ENCODE measurements around the gene LRP2. TPM values are rescaled to one million over a fixed set of nuclear protein-coding genes. Genes with fewer than 3 reads are reported as not detected.

The LRP2 gene
- total RNA-seq, 1 experiment from 2014 or later, result 0.59 TPM

DNA sequence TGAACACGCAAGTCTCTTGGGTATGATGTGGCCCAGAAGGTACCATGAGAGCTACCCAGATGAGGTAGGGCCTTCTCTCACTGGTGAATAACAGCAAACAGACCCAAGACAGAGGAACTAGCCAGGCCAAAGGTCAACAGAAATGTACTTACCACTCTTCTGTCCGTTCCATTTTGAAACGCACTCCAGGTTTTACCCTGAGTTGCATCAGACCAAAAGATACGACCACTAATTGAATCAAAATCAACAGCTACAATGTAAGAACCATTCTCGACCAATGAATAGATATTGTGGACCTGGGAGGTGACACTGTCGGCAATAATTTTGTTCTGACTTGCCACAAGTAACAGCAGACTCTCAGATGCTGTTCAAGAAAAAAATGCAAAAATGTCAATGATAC is 124.4 kb downstream of the LRP2 start:
- Mint-ChIP-seq H3K27ac (no peak overlapping the region), H3K36me3 (no peaks in the 10 kb centered on the region), H3K27me3 (ENCODE audit: low read depth) (no peaks in the 10 kb centered on the region), H3K4me1 (no peaks in the 10 kb centered on the region), H3K9me3 (no peaks in the 10 kb centered on the region), H3K4me3 (no peak overlapping the region)
- ATAC-seq (no peak), DNase-seq (ENCODE audit: low spot score) (no peak)
- TF ChIP-seq ELF4 (CRISPR knock-in tag; IDR thresholded peaks at IDR 0.05; ENCODE audit: low read depth) (no peak), NR2C2 (CRISPR knock-in tag; IDR thresholded peaks at IDR 0.05) (no peak), JUN (CRISPR knock-in tag; IDR thresholded peaks at IDR 0.05) (no peak), SOX15 (CRISPR knock-in tag; IDR thresholded peaks at IDR 0.05) (no peak), MXD4 (CRISPR knock-in tag; IDR thresholded peaks at IDR 0.05; ENCODE audit: borderline replicate concordance) (no peak), FOXK1 (CRISPR knock-in tag; IDR thresholded peaks at IDR 0.05) (no peak), GTF2I (CRISPR knock-in tag; conservative IDR thresholded peaks at IDR 0.05) (no peak), ZNF671 (CRISPR knock-in tag; IDR thresholded peaks at IDR 0.05) (no peak)
- TF ChIP-seq, protein P1, sequence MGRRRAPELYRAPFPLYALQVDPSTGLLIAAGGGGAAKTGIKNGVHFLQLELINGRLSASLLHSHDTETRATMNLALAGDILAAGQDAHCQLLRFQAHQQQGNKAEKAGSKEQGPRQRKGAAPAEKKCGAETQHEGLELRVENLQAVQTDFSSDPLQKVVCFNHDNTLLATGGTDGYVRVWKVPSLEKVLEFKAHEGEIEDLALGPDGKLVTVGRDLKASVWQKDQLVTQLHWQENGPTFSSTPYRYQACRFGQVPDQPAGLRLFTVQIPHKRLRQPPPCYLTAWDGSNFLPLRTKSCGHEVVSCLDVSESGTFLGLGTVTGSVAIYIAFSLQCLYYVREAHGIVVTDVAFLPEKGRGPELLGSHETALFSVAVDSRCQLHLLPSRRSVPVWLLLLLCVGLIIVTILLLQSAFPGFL (CRISPR knock-in tag; IDR thresholded peaks at IDR 0.05; ENCODE audit: borderline replicate concordance), result no peak
- TF ChIP-seq, protein P2, sequence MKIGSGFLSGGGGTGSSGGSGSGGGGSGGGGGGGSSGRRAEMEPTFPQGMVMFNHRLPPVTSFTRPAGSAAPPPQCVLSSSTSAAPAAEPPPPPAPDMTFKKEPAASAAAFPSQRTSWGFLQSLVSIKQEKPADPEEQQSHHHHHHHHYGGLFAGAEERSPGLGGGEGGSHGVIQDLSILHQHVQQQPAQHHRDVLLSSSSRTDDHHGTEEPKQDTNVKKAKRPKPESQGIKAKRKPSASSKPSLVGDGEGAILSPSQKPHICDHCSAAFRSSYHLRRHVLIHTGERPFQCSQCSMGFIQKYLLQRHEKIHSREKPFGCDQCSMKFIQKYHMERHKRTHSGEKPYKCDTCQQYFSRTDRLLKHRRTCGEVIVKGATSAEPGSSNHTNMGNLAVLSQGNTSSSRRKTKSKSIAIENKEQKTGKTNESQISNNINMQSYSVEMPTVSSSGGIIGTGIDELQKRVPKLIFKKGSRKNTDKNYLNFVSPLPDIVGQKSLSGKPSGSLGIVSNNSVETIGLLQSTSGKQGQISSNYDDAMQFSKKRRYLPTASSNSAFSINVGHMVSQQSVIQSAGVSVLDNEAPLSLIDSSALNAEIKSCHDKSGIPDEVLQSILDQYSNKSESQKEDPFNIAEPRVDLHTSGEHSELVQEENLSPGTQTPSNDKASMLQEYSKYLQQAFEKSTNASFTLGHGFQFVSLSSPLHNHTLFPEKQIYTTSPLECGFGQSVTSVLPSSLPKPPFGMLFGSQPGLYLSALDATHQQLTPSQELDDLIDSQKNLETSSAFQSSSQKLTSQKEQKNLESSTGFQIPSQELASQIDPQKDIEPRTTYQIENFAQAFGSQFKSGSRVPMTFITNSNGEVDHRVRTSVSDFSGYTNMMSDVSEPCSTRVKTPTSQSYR (CRISPR knock-in tag; IDR thresholded peaks at IDR 0.05), result no peak
- TF ChIP-seq, protein P3, sequence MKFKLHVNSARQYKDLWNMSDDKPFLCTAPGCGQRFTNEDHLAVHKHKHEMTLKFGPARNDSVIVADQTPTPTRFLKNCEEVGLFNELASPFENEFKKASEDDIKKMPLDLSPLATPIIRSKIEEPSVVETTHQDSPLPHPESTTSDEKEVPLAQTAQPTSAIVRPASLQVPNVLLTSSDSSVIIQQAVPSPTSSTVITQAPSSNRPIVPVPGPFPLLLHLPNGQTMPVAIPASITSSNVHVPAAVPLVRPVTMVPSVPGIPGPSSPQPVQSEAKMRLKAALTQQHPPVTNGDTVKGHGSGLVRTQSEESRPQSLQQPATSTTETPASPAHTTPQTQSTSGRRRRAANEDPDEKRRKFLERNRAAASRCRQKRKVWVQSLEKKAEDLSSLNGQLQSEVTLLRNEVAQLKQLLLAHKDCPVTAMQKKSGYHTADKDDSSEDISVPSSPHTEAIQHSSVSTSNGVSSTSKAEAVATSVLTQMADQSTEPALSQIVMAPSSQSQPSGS (CRISPR knock-in tag; IDR thresholded peaks at IDR 0.05; ENCODE audit: borderline replicate concordance, low read depth), result no peak
- TF ChIP-seq, protein P4, sequence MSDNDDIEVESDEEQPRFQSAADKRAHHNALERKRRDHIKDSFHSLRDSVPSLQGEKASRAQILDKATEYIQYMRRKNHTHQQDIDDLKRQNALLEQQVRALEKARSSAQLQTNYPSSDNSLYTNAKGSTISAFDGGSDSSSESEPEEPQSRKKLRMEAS (CRISPR knock-in tag; IDR thresholded peaks at IDR 0.05), result no peak
- ChIA-PET POLR2A (no interaction called here), CTCF (interaction anchor here (1.1 kb wide), 1 partner anchor 160 kb away, joined by 3 read pairs; no protein-coding TSS in a partner anchor)

DNA sequence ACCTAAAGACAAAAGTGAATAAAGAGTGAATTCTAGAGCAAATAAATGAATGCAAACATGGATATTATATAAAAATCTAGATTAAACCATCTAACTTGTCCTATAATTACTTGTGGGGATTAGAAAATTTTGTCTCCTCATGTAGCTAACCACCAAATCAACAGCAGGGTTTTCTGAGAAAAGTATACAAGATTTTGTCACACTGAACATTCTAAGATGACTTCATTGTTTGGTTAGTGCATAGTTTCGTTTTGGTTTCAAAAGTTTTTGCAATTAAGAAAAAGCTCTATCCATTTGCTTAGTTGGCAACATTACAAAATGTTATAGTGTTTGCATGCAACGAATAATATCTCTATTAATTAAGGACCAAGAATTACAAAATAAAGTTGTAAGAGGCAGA is 125.0 kb downstream of the LRP2 start:
- H3K4me3 Mint-ChIP-seq, result no peak overlapping the region
- CTCF ChIA-PET, result no interaction called here
- H3K27me3 Mint-ChIP-seq (ENCODE audit: low read depth), result no peaks in the 10 kb centered on the region
- TF ChIP-seq MXD4 (CRISPR knock-in tag; IDR thresholded peaks at IDR 0.05; ENCODE audit: borderline replicate concordance) (no peak), JAZF1 (CRISPR knock-in tag; IDR thresholded peaks at IDR 0.05) (no peak), OVOL2 (CRISPR knock-in tag; IDR thresholded peaks at IDR 0.05; ENCODE audit: borderline replicate concordance) (no peak)
- TF ChIP-seq, protein P5, sequence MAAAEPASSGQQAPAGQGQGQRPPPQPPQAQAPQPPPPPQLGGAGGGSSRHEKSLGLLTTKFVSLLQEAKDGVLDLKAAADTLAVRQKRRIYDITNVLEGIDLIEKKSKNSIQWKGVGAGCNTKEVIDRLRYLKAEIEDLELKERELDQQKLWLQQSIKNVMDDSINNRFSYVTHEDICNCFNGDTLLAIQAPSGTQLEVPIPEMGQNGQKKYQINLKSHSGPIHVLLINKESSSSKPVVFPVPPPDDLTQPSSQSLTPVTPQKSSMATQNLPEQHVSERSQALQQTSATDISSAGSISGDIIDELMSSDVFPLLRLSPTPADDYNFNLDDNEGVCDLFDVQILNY (CRISPR knock-in tag; IDR thresholded peaks at IDR 0.05), result no peak
- TF ChIP-seq, protein P6, sequence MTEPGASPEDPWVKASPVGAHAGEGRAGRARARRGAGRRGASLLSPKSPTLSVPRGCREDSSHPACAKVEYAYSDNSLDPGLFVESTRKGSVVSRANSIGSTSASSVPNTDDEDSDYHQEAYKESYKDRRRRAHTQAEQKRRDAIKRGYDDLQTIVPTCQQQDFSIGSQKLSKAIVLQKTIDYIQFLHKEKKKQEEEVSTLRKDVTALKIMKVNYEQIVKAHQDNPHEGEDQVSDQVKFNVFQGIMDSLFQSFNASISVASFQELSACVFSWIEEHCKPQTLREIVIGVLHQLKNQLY (CRISPR knock-in tag; IDR thresholded peaks at IDR 0.05), result no peak
- TF ChIP-seq, protein P7, sequence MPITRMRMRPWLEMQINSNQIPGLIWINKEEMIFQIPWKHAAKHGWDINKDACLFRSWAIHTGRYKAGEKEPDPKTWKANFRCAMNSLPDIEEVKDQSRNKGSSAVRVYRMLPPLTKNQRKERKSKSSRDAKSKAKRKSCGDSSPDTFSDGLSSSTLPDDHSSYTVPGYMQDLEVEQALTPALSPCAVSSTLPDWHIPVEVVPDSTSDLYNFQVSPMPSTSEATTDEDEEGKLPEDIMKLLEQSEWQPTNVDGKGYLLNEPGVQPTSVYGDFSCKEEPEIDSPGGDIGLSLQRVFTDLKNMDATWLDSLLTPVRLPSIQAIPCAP (CRISPR knock-in tag; IDR thresholded peaks at IDR 0.05), result no peak
- TF ChIP-seq, protein P8, sequence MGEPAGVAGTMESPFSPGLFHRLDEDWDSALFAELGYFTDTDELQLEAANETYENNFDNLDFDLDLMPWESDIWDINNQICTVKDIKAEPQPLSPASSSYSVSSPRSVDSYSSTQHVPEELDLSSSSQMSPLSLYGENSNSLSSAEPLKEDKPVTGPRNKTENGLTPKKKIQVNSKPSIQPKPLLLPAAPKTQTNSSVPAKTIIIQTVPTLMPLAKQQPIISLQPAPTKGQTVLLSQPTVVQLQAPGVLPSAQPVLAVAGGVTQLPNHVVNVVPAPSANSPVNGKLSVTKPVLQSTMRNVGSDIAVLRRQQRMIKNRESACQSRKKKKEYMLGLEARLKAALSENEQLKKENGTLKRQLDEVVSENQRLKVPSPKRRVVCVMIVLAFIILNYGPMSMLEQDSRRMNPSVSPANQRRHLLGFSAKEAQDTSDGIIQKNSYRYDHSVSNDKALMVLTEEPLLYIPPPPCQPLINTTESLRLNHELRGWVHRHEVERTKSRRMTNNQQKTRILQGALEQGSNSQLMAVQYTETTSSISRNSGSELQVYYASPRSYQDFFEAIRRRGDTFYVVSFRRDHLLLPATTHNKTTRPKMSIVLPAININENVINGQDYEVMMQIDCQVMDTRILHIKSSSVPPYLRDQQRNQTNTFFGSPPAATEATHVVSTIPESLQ (CRISPR knock-in tag; IDR thresholded peaks at IDR 0.05), result no peak
- H3K36me3 Mint-ChIP-seq, result no peaks in the 10 kb centered on the region
- ATAC-seq (no peak), DNase-seq (ENCODE audit: low spot score) (no peak)
- H3K4me1 Mint-ChIP-seq, result no peaks in the 10 kb centered on the region
- H3K27ac Mint-ChIP-seq, result no peak overlapping the region
- H3K9me3 Mint-ChIP-seq, result no peaks in the 10 kb centered on the region
- POLR2A ChIA-PET, result no interaction called here

Data from WTC11 (cell line).